Measurements from ENCODE around the gene FABP2.
"Not testable (repeated sequence)": the region's sequence is repeated elsewhere in the genome, so short reads cannot be mapped to it uniquely, and the experiment has no call there.

The FABP2 gene

GRCh38 chr4:119337010-119337409, 15.1 kb upstream of the FABP2 start:
- H3K4me1 Mint-ChIP-seq: no peaks in the 10 kb centered on the region
- H3K4me3 Mint-ChIP-seq: no peak overlapping the region
- peak overlapping the region in 1 of 3 experiments; percentile 25 for H3K27ac Mint-ChIP-seq
- no peaks in the 10 kb centered on the region for H3K36me3 Mint-ChIP-seq (ENCODE audit: low read depth)
- TF ChIP-seq, protein P1, sequence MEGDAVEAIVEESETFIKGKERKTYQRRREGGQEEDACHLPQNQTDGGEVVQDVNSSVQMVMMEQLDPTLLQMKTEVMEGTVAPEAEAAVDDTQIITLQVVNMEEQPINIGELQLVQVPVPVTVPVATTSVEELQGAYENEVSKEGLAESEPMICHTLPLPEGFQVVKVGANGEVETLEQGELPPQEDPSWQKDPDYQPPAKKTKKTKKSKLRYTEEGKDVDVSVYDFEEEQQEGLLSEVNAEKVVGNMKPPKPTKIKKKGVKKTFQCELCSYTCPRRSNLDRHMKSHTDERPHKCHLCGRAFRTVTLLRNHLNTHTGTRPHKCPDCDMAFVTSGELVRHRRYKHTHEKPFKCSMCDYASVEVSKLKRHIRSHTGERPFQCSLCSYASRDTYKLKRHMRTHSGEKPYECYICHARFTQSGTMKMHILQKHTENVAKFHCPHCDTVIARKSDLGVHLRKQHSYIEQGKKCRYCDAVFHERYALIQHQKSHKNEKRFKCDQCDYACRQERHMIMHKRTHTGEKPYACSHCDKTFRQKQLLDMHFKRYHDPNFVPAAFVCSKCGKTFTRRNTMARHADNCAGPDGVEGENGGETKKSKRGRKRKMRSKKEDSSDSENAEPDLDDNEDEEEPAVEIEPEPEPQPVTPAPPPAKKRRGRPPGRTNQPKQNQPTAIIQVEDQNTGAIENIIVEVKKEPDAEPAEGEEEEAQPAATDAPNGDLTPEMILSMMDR (IDR thresholded peaks at IDR 0.05; ENCODE audit: unreplicated experiment in 3 of 3): no peak
- H3K9me3 Mint-ChIP-seq: no peaks in the 10 kb centered on the region
- H3K27me3 Mint-ChIP-seq (ENCODE audit: low read depth): no peaks in the 10 kb centered on the region

DNA sequence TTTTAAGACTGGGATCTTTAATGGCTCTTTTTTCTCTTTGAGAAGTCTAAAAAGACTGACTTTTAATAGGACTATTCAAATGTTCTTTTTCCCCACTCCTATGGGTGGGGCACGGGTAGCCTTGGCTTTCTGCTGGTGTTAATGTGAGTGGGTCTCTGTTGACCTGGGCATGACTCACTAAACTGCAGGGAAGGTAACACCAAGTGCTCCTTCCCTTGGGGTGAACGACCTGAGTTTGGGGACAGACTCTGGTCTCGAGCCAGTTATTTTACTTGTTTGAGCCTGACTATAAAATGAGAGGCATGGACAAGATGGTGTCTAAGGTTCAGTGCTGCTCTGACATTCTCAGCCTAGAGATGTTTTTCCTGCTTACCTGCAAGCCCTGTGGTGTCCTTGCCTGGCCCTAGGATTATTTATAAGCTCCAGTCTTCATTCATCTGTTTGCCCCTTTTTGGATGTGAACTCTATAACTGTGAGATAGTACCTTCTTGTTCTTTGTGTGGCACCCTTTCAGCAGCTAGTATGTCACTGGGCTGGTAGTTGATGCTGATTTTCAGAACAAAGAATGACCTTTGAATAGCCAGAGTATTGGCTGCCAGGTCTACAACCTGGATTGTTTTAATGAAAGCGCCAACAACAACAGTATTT, 14.5 kb upstream of the FABP2 start:
- not testable (repeated sequence) for H3K27ac Mint-ChIP-seq; H3K4me1 Mint-ChIP-seq; H3K4me3 Mint-ChIP-seq; H3K27me3 Mint-ChIP-seq (ENCODE audit: low read depth); H3K36me3 Mint-ChIP-seq (ENCODE audit: low read depth); H3K9me3 Mint-ChIP-seq

GRCh38 chr4:119329835-119330620, 8.1 kb upstream of the FABP2 start:
- no peak overlapping the region for H3K27ac Mint-ChIP-seq
- no peak overlapping the region for H3K4me3 Mint-ChIP-seq
- no peaks in the 10 kb centered on the region for H3K9me3 Mint-ChIP-seq
- H3K27me3 Mint-ChIP-seq (ENCODE audit: low read depth): no peaks in the 10 kb centered on the region
- H3K36me3 Mint-ChIP-seq (ENCODE audit: low read depth): no peaks in the 10 kb centered on the region
- no peaks in the 10 kb centered on the region for H3K4me1 Mint-ChIP-seq
- TF ChIP-seq, protein P1 (IDR thresholded peaks at IDR 0.05; ENCODE audit: unreplicated experiment in 3 of 3): no peak

DNA sequence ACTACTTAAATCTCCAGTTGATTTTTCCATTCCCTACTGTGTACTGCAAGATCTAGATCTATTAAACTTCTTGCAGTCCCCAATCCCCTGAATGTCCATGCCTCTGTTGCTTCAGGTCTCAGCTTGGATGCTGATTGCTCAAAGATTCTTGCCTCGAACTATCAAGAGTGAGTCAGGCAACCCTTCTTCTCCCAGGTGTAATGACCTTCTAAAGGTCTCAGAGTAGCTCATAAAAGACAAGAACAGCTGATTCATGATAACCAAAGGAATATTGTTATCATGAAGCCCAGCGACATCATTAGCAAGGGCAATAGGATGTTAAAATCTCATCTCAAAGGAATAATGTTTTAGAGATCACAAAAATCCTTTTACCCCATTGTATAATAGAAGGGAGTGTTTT, 6.8 kb upstream of the FABP2 start:
- Mint-ChIP-seq H3K36me3 (ENCODE audit: low read depth) (no peaks in the 10 kb centered on the region), H3K4me1 (no peaks in the 10 kb centered on the region), H3K27me3 (ENCODE audit: low read depth) (no peaks in the 10 kb centered on the region), H3K27ac (no peak overlapping the region), H3K4me3 (no peak overlapping the region), H3K9me3 (no peaks in the 10 kb centered on the region)
- TF ChIP-seq, protein P1 (IDR thresholded peaks at IDR 0.05; ENCODE audit: unreplicated experiment in 3 of 3): no peak

DNA sequence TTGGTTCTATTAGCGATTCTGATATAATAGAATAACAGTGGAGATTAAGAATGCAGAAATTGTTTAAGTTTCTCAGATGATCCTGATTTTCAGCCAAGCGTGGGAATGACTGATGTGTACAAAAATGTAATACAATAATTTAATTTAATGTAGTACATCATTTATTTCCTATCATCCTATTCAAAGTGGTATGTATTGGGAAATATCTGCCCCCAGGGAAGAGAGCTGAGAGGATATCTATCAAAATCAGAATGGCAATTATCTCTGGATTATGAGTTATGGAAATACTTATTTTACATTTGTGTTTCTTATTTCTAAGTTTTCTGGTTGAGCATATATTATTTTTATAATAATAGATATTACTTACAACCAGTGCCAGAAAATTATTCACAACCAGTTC, 3.9 kb downstream of the FABP2 start:
- Mint-ChIP-seq H3K36me3 (ENCODE audit: low read depth) (no peaks in the 10 kb centered on the region), H3K27me3 (ENCODE audit: low read depth) (peaks cover 5% of the 10 kb centered on the region), H3K4me3 (no peak overlapping the region), H3K27ac (no peak overlapping the region), H3K9me3 (no peaks in the 10 kb centered on the region), H3K4me1 (no peaks in the 10 kb centered on the region)
- TF ChIP-seq, protein P1 (IDR thresholded peaks at IDR 0.05; ENCODE audit: unreplicated experiment in 3 of 3): no peak

DNA sequence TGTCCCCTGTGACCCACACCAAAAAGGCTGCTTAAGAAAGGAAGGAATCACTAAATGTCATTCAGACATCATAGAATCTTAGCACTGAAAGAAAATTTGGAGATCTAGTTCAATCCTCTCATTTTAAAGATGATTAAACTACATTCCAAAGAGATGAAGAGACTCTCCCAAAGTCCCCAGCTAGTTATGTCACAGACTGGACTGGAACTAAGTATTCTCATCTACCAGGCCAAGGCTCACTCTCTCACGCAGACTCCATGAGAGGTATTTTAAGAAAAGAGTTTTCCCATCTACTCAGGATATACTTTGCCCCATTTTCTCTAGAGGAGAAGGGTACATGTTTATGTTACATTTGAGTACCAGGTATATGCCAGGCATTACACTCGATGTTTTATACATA, 6.9 kb downstream of the FABP2 start:
- no peaks in the 10 kb centered on the region for H3K9me3 Mint-ChIP-seq
- no peaks in the 10 kb centered on the region for H3K4me1 Mint-ChIP-seq
- TF ChIP-seq, protein P1 (IDR thresholded peaks at IDR 0.05; ENCODE audit: unreplicated experiment in 3 of 3): no peak
- no peak overlapping the region for H3K27ac Mint-ChIP-seq
- H3K4me3 Mint-ChIP-seq: no peak overlapping the region
- H3K27me3 Mint-ChIP-seq (ENCODE audit: low read depth): peaks cover 5% of the 10 kb centered on the region
- H3K36me3 Mint-ChIP-seq (ENCODE audit: low read depth): no peaks in the 10 kb centered on the region
